ENCODE data around the gene SMARCA2.
"Not testable (repeated sequence)": the region's sequence is repeated elsewhere in the genome, so short reads cannot be mapped to it uniquely, and the experiment has no call there.

Gene SMARCA2

GRCh38 chr9:2134391-2134790 is 119.2 kb downstream of the SMARCA2 start:
- in situ Hi-C loops (cut with HindIII; ENCODE audit: low sequenced_read_pairs), result no loop called here

DNA sequence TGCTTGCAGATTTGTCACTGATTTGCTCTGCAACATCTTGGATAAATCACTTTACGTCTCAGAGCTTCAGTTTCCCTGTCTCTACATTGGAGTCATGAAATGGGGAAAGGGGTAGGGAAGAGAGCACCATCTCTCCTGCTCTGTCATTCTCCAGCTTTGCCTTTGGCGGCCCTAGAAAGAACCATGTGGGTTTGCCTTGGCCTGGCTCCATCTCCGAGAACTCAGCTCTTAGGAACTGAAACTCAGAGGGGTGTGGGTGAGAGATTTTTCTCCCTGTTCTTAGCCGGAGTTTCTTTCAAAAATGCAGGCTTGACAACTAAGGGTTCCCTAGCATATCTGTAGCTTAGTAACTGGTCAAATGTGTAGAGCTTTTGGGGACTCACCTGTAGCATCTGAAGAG is 123.5 kb downstream of the SMARCA2 start:
- in situ Hi-C loops (cut with HindIII; ENCODE audit: low sequenced_read_pairs), result no loop called here

GRCh38 chr9:2140600-2141223 is 125.6 kb downstream of the SMARCA2 start:
- in situ Hi-C loops (cut with HindIII; ENCODE audit: low sequenced_read_pairs), result no loop called here

- in situ Hi-C loops (cut with HindIII; ENCODE audit: low sequenced_read_pairs), result no loop called here
These were observed 127.1 kb downstream of the SMARCA2 start for GRCh38 chr9:2142212-2142611.

DNA sequence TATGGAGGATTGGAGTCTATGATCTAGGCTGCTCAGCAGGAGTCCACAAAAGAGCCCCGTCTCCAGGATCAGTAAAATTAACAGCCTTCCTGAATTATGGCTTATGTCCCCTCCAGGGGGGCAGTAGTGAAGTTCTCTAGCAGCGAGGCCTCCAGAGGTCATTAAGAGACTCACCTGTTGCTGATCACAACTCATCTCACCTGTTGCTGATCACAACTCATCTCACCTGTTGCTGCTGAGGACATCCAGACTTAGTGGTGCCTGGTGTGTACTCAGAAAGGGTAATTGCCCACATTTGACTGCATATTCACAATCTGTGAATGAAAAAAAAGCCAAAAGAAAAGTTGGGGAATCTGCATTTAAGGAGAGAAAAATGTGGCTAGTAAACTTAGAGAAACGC is 129.5 kb downstream of the SMARCA2 start:
- in situ Hi-C loops (cut with HindIII; ENCODE audit: low sequenced_read_pairs), result no loop called here

- in situ Hi-C loops (cut with HindIII; ENCODE audit: low sequenced_read_pairs), result no loop called here
These were observed 130.6 kb downstream of the SMARCA2 start for GRCh38 chr9:2145746-2146145.

GRCh38 chr9:2146700-2147099 is 131.6 kb downstream of the SMARCA2 start:
- in situ Hi-C loops (cut with HindIII; ENCODE audit: low sequenced_read_pairs), result not testable (repeated sequence)

DNA sequence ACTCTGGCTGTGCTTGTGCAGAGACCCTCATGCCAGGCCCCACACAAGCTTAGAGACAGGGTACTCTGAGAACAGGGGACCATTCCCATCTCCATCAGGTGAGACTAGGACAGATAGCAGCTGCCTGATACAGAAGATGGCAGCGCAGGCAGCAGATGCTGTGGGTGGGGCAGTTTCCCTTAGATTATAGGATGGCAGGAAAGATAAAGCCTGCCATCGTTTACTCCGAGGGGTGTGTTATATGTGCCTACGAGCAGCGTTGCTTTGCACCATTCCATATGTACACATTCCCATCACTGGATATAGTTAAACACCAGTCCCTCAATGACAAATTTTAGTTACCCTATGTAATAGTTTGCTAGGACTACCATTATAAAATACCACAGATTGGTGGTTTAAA is 135.2 kb downstream of the SMARCA2 start:
- in situ Hi-C loops (cut with HindIII; ENCODE audit: low sequenced_read_pairs), result no loop called here

- in situ Hi-C loops (cut with HindIII; ENCODE audit: low sequenced_read_pairs), result no loop called here
These were observed 136.0 kb downstream of the SMARCA2 start for GRCh38 chr9:2151171-2151570.

DNA sequence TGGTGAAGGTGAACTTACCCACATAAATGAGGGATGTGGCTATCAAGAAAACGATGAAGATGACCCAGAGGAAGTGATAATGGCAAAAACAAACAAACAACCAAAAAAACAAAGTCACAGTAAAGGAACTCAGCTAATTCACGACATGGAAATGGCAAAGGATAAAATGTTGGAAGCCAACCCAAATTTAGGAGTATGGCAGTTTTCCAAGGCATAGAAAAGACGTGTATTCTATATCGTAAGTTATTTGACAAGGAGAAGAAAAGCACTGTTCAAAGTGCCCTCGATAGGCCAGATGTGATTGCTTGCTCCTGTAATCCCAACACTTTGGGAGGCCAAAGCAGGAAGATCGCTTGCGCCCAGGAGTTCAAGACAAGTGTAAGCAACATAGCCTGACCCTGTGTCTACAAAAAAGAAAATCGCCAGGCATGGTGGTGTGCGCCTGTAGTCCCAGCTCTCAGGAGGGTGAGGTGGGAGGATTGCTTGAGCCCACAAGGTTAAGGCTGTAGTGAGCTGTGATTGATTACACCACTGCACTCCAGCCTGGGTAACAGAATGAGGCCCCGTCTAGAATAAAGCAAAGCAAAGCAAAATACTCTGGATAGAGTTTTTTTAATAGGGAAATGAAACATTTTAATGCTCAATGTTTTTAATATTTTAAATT is 138.0 kb downstream of the SMARCA2 start:
- in situ Hi-C loops (cut with HindIII; ENCODE audit: low sequenced_read_pairs), result no loop called here

DNA sequence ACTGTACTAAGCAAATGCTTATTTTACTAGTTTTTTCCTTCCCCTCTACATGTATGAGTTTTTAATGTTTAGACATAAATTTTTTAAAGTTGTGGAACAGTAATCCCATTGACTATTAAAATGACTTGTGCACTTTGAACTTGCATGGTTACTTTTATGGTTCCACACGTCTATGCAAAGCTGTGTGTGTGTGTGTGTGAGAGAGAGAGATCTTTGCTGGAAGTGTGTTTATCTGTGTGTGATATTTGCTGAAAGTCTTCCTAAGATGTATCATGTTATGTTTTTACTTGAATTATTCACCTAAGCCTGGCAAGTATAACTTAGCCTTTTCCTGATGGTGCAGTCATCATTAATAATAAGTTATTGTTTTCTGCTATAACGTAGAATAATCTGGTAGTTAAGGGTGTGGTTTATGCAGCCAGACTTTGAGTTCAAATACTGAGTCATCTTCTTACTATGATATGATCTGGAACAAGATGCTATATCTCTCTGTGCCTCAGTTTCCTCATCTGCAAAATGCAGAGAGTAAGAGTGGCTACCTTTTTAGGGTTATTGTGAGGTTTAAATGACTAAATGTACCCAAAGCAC is 138.6 kb downstream of the SMARCA2 start:
- in situ Hi-C loops (cut with HindIII; ENCODE audit: low sequenced_read_pairs), result no loop called here

- in situ Hi-C loops (cut with HindIII; ENCODE audit: low sequenced_read_pairs), result no loop called here
These were observed 139.6 kb downstream of the SMARCA2 start for GRCh38 chr9:2154731-2155130.

DNA sequence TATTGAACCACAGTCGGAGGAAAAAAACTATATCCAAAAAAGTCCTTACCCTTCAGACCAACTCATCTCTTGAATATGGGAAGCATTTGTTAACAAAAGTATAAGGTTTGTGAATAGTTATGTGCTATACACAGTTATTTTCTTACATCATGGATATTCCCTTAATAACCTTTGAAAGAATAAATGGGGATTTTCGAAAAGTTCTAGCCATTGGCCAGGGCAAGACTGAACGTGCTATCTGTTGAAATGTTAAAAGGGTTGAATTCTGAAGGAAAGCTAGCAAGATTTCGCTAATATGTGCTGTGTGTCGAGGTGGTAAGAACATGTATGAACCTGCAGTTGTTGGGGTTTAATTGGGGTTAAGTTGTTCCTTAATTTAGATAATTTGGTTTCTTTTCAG is 140.8 kb downstream of the SMARCA2 start:
- in situ Hi-C loops (cut with HindIII; ENCODE audit: low sequenced_read_pairs), result no loop called here

GRCh38 chr9:2157277-2158110 is 142.3 kb downstream of the SMARCA2 start:
- in situ Hi-C loops (cut with HindIII; ENCODE audit: low sequenced_read_pairs), result no loop called here

GRCh38 chr9:2158111-2158610 is 143.0 kb downstream of the SMARCA2 start:
- in situ Hi-C loops (cut with HindIII; ENCODE audit: low sequenced_read_pairs), result no loop called here

DNA sequence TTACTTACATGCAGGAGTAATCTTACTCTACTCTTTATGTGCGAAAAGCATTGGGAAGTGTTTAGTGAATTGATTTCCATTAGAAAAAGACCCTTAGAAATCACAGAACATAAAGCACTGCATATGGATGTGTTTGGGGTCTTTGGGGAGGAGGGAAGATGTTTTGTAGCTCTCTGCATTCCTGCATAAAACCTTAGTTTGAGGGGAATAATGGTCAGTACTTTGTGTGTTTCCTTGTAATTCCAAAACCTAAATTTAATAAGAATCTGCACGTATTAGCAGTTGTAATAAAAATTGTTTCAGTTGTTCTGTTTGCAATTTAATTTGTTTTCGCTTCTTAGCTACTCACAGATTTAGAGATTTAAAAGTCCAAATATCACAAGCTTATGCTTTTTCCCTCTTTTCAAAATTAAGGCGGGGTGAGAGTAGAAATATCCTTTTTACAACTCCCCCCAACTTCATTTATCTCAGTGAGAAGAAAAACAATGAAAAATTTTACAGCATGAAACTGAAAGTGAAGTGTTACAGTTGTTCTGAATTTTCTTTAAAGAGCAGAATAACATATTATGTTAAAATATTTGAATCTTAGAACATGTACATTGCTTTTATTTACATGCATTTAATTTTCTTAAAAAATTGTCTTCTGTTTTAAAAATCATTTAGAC is 143.8 kb downstream of the SMARCA2 start:
- in situ Hi-C loops (cut with HindIII; ENCODE audit: low sequenced_read_pairs), result no loop called here

DNA sequence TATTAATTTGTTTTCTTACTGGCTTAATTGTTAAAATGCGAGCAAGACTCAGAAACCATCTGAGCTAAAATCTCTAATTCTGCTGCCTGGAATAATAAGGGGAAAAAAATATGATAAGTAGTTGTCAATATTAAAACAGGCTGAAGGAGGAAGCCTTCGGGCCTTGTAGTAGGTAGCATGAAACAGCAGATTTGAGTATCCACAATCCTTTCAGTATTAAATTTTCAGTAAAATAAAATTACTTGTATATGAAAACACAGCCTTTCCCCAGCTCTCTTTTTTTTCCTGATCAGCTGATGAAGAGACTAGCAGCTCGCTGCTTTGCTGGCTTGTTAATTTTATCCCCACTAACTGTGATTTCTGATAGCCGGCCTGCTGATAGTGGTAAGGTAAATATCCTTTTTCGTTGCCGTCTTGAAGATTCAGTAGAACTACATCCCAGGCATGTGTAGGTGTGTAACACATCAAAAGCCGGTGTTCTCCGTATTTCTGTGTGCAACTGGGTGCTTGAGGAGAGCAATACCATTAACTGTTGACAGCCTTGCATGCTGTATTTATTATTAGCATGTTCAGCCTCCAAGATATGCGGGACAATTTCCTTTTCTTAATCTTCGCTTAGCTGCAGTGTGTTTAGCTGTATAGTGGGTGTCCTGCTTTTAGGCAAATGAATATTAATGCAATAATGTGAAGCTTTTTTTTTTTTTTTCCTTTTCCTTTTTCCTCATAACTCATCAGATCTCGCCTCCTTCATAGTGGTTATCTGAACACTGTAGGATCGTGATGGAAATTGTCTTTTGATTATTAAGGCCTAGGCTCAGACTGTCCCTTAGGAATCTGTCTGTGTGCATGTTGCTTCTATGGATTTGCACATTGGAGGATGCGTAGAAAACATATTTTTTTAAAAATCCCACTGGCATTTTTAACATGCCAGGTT is 144.6 kb downstream of the SMARCA2 start:
- in situ Hi-C loops (cut with HindIII; ENCODE audit: low sequenced_read_pairs), result no loop called here

- in situ Hi-C loops (cut with HindIII; ENCODE audit: low sequenced_read_pairs), result no loop called here
These were observed 146.5 kb downstream of the SMARCA2 start for GRCh38 chr9:2161661-2162060.

- in situ Hi-C loops (cut with HindIII; ENCODE audit: low sequenced_read_pairs), result no loop called here
These were observed 148.2 kb downstream of the SMARCA2 start for GRCh38 chr9:2163231-2163885.
